MM.1S (cell line): ENCODE measurements around the gene DEDD2.

Experiments used
- EZH2 ChIP-seq: fragments of 300-600 bp; sonication (generic); optimal IDR thresholded peaks from 2 replicates; pipeline ENCODE3; 2017; ENCODE audit warnings: low read depth, mild to moderate bottlenecking, antibody characterized with exemption, low read length, mixed read lengths
- TF ChIP-seq, protein P1 (sequence below): fragments of 300-600 bp; sonication (generic); IDR thresholded peaks from 2 replicates; pipeline ENCODE4 v1.5.1; 2016; ENCODE audit warnings: antibody characterized with exemption, low read length, mixed read lengths

DNA sequence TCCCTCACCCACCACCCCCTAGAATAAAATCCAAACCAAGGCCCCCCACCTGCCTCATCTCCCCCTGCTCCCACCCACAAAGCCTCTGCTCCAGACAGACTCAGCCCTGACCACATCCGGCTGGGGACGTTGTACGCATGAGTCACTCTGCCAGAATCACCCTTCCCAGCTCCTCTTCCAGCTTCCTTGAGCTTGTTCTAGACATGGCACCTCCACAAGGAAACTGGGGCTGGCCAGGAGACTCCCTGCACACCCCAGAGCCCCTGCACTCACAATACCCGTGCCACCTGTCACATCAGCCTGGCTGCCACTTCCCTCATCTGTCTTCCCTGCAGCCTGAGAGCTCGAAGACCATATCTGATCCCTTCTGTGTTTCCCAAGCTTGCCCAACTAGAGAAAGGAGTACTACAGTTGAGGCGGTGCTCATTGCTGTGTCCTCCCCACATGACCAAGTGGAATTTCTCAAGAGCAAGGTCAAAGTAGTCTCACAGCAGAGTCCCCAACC is 9.7 kb downstream of the DEDD2 start:
- no peak for TF ChIP-seq EZH2
- TF ChIP-seq, protein P1, sequence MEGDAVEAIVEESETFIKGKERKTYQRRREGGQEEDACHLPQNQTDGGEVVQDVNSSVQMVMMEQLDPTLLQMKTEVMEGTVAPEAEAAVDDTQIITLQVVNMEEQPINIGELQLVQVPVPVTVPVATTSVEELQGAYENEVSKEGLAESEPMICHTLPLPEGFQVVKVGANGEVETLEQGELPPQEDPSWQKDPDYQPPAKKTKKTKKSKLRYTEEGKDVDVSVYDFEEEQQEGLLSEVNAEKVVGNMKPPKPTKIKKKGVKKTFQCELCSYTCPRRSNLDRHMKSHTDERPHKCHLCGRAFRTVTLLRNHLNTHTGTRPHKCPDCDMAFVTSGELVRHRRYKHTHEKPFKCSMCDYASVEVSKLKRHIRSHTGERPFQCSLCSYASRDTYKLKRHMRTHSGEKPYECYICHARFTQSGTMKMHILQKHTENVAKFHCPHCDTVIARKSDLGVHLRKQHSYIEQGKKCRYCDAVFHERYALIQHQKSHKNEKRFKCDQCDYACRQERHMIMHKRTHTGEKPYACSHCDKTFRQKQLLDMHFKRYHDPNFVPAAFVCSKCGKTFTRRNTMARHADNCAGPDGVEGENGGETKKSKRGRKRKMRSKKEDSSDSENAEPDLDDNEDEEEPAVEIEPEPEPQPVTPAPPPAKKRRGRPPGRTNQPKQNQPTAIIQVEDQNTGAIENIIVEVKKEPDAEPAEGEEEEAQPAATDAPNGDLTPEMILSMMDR: no peak
